ENCODE data around the gene AMPD1.
A peak's percentile ranks its signal among the peaks of the same experiment; 100 is the strongest.

Gene AMPD1

DNA sequence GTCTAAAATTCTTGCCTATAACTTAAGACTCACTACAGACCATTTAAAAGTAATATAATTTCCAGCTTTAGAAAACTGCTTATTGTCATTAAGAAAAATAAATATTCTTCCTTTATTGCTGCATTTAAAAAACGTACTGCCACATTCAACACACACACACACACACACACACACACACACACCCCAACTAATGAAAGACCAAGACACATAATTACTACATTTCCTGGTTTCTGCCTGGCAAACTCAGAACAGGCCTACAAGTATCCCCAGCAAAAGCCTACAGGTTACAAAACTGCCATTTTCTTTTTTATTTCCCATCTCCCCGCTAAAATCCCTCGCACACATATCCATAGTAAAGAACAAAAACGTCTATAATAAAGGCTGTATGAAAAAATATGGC, 27.0 kb downstream of the AMPD1 start:
- H3K36me3 ChIP-seq (replicated peaks; ENCODE audit: insufficient read depth, low read length): no peaks in the 10 kb centered on the region
- peak overlapping the region; percentile 74; the same call in 1 of the 2 replicates for H3K4me3 ChIP-seq (ENCODE audit: low read length)
- H3K27me3 ChIP-seq (replicated peaks; ENCODE audit: insufficient read depth, low read length): no peaks in the 10 kb centered on the region
- no peaks in the 10 kb centered on the region for H3K9me3 ChIP-seq (replicated peaks; ENCODE audit: insufficient read depth, low read length)
- H3K79me2 ChIP-seq (ENCODE audit: low read length): peaks cover 55% of the 10 kb centered on the region
- peaks cover 10% of the 10 kb centered on the region for H3K4me1 ChIP-seq (ENCODE audit: low read length)
- TF ChIP-seq EZH2 (optimal IDR thresholded peaks at IDR 0.05; ENCODE audit: low read depth, low read length) (no peak), EZH2phosphoT487 (IDR thresholded peaks at IDR 0.05; ENCODE audit: low read length) (no peak)
- TF ChIP-seq, protein P1, sequence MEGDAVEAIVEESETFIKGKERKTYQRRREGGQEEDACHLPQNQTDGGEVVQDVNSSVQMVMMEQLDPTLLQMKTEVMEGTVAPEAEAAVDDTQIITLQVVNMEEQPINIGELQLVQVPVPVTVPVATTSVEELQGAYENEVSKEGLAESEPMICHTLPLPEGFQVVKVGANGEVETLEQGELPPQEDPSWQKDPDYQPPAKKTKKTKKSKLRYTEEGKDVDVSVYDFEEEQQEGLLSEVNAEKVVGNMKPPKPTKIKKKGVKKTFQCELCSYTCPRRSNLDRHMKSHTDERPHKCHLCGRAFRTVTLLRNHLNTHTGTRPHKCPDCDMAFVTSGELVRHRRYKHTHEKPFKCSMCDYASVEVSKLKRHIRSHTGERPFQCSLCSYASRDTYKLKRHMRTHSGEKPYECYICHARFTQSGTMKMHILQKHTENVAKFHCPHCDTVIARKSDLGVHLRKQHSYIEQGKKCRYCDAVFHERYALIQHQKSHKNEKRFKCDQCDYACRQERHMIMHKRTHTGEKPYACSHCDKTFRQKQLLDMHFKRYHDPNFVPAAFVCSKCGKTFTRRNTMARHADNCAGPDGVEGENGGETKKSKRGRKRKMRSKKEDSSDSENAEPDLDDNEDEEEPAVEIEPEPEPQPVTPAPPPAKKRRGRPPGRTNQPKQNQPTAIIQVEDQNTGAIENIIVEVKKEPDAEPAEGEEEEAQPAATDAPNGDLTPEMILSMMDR (IDR thresholded peaks at IDR 0.05; ENCODE audit: low read length): no peak
- H3F3A ChIP-seq (ENCODE audit: insufficient read depth, low read length): peaks cover 21% of the 10 kb centered on the region
- H3K9me2 ChIP-seq (replicated peaks; ENCODE audit: insufficient read depth, low read length): no peaks in the 10 kb centered on the region
- peak overlapping the region; percentile 49 for H3K4me2 ChIP-seq (ENCODE audit: low read depth, low read length)
- H3K27ac ChIP-seq (ENCODE audit: low read length): no peak overlapping the region
- DNase-seq: peak; percentile 13
- H4K20me1 ChIP-seq (ENCODE audit: insufficient read depth, low read length): no peaks in the 10 kb centered on the region
- no peak overlapping the region for H2AFZ ChIP-seq (ENCODE audit: low read length)
- H3K9ac ChIP-seq (ENCODE audit: low read length): peak overlapping the region; percentile 82; the same call in 1 of the 2 replicates

- DNase-seq: no peak
- no peaks in the 10 kb centered on the region for H4K20me1 ChIP-seq (ENCODE audit: insufficient read depth, low read length)
- no peaks in the 10 kb centered on the region for H3K9me3 ChIP-seq (replicated peaks; ENCODE audit: insufficient read depth, low read length)
- H3K27ac ChIP-seq (ENCODE audit: low read length): no peak overlapping the region
- H3F3A ChIP-seq (ENCODE audit: insufficient read depth, low read length): peaks cover 21% of the 10 kb centered on the region
- peaks cover 69% of the 10 kb centered on the region for H3K79me2 ChIP-seq (ENCODE audit: low read length)
- no peaks in the 10 kb centered on the region for H3K36me3 ChIP-seq (replicated peaks; ENCODE audit: insufficient read depth, low read length)
- no peak for TF ChIP-seq EZH2phosphoT487 (IDR thresholded peaks at IDR 0.05; ENCODE audit: low read length)
- no peak overlapping the region for H3K4me2 ChIP-seq (ENCODE audit: low read depth, low read length)
- H3K4me3 ChIP-seq (ENCODE audit: low read length): no peak overlapping the region
- no peaks in the 10 kb centered on the region for H3K27me3 ChIP-seq (replicated peaks; ENCODE audit: insufficient read depth, low read length)
- no peaks in the 10 kb centered on the region for H3K9me2 ChIP-seq (replicated peaks; ENCODE audit: insufficient read depth, low read length)
- peaks cover 6% of the 10 kb centered on the region; the same call in 1 of the 2 replicates for H3K4me1 ChIP-seq (ENCODE audit: low read length)
- H2AFZ ChIP-seq (ENCODE audit: low read length): no peak overlapping the region
- no peak overlapping the region for H3K9ac ChIP-seq (ENCODE audit: low read length)
Observed at GRCh38 chr1:114666954-114667353, 28.4 kb downstream of the AMPD1 start.

GRCh38 chr1:114660238-114660637, 35.1 kb downstream of the AMPD1 start:
- DNase-seq: no peak
- H3K79me2 ChIP-seq (ENCODE audit: low read length): peaks cover 65% of the 10 kb centered on the region
- no peaks in the 10 kb centered on the region for H3K27me3 ChIP-seq (replicated peaks; ENCODE audit: insufficient read depth, low read length)
- H3K9ac ChIP-seq (ENCODE audit: low read length): no peak overlapping the region
- no peaks in the 10 kb centered on the region for H3K9me3 ChIP-seq (replicated peaks; ENCODE audit: insufficient read depth, low read length)
- H3K4me1 ChIP-seq (ENCODE audit: low read length): no peaks in the 10 kb centered on the region
- H3K9me2 ChIP-seq (replicated peaks; ENCODE audit: insufficient read depth, low read length): no peaks in the 10 kb centered on the region
- H3K4me3 ChIP-seq (ENCODE audit: low read length): no peak overlapping the region
- no peak for TF ChIP-seq EZH2 (optimal IDR thresholded peaks at IDR 0.05; ENCODE audit: low read depth, low read length)
- TF ChIP-seq, protein P1 (IDR thresholded peaks at IDR 0.05; ENCODE audit: low read length): no peak
- TF ChIP-seq EZH2phosphoT487 (IDR thresholded peaks at IDR 0.05; ENCODE audit: low read length): no peak
- no peak overlapping the region for H3K4me2 ChIP-seq (ENCODE audit: low read depth, low read length)
- no peak overlapping the region for H2AFZ ChIP-seq (ENCODE audit: low read length)
- H3K36me3 ChIP-seq (replicated peaks; ENCODE audit: insufficient read depth, low read length): no peaks in the 10 kb centered on the region
- no peaks in the 10 kb centered on the region for H3F3A ChIP-seq (ENCODE audit: insufficient read depth, low read length)
- H3K27ac ChIP-seq (ENCODE audit: low read length): no peak overlapping the region
- no peaks in the 10 kb centered on the region for H4K20me1 ChIP-seq (ENCODE audit: insufficient read depth, low read length)

DNA sequence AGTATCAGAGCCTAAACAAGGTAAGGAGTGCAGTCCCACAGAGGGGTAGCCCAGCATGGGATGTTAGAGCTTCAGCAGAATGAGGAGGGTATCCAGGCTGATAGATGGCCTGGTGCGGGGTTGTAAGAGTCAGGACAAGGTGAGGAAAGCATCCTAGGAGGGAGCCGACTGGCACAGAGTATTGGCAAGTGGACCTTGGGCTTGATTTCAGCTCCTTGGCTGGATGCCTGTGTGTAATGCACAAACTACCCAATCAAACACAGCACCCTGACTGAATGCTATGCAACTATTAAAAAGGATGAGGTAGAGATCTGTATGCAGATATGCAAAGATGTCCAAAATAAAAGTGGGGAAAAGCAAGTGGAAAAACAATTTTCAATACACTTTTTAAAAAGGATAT, 43.5 kb downstream of the AMPD1 start:
- Histone ChIP-seq H3K9ac (ENCODE audit: low read length) (no peak overlapping the region), H2AFZ (ENCODE audit: low read length) (no peak overlapping the region), H3K9me3 (replicated peaks; ENCODE audit: insufficient read depth, low read length) (no peaks in the 10 kb centered on the region), H3K36me3 (replicated peaks; ENCODE audit: insufficient read depth, low read length) (no peaks in the 10 kb centered on the region), H3K4me3 (ENCODE audit: low read length) (no peak overlapping the region), H3K9me2 (replicated peaks; ENCODE audit: insufficient read depth, low read length) (no peaks in the 10 kb centered on the region), H3K27ac (ENCODE audit: low read length) (no peak overlapping the region), H3K27me3 (replicated peaks; ENCODE audit: insufficient read depth, low read length) (no peaks in the 10 kb centered on the region), H3K4me2 (ENCODE audit: low read depth, low read length) (no peak overlapping the region), H3K79me2 (ENCODE audit: low read length) (peaks cover 23% of the 10 kb centered on the region), H3F3A (ENCODE audit: insufficient read depth, low read length) (no peaks in the 10 kb centered on the region), H3K4me1 (ENCODE audit: low read length) (no peaks in the 10 kb centered on the region), H4K20me1 (ENCODE audit: insufficient read depth, low read length) (no peaks in the 10 kb centered on the region)
- no peak for DNase-seq
- TF ChIP-seq EZH2 (optimal IDR thresholded peaks at IDR 0.05; ENCODE audit: low read depth, low read length): no peak
- no peak for TF ChIP-seq EZH2phosphoT487 (IDR thresholded peaks at IDR 0.05; ENCODE audit: low read length)
- TF ChIP-seq, protein P1 (IDR thresholded peaks at IDR 0.05; ENCODE audit: low read length): no peak
